K562 (cell line): Measurements from ENCODE around the gene REC8. TPM values are rescaled to one million over a fixed set of nuclear protein-coding genes. Genes with fewer than 3 reads are reported as not detected.

Experiments used
- ATAC-seq: fragments of 200-7000 bp; cut with Tn5 transposase; 3 replicates; pipeline ENCODE4 v1.9.1; 2020; ENCODE audit warnings: moderate library complexity
- BruUV-seq: library from RNA; stranded (reverse); fragments of 400-500 nt; replicated peaks from 2 replicates; lab custom pipeline; 2021; lab: Mats Ljungman, UMichigan
- CTCF ChIA-PET: fragments of 300-600 bp; formaldehyde crosslinking; extraction: SDS; loops from one replicate; lab custom pipeline; 2021; ENCODE audit warnings: low intra/inter-chr PET ratio; lab: Yijun Ruan, JAX
- POLR2A ChIA-PET: fragments of 300-600, 350-650 bp; sonication (Branson Sonifier 250); formaldehyde crosslinking; extraction: SDS; loops from one replicate; lab custom pipeline; 2021; ENCODE audit warnings: antibody characterized with exemption, inconsistent platforms; lab: Yijun Ruan, JAX
- DNase-seq, 4 experiments: peaks; one replicate each; pipeline versions ENCODE4 v3.0.0 to v3.0.0-alpha.2; 2011 to 2018; ENCODE audit warnings: low spot score in 3 of 4, mixed read lengths in 3 of 4; ENCODE audit errors: extremely low read depth in 1 of 4
- FAIRE-seq: peaks from 2 replicates; lab custom pipeline; 2011; peaks lifted over from hg19 to GRCh38; lab: Jason Lieb, UNC
- H2AFZ ChIP-seq: 2 replicates; pipeline ENCODE4 v1.6.0; 2011; ENCODE audit warnings: low read depth, low read length, control low read depth, inconsistent platforms
- H3K27ac ChIP-seq: fragments of 200-600 bp; 3 replicates; pipeline ENCODE4 v1.8.0; 2011; ENCODE audit warnings: low read depth, mild to moderate bottlenecking, control low read depth, inconsistent platforms, low read length, moderate library complexity, mixed read lengths; ENCODE audit errors: extremely low read depth
- H3K27me3 ChIP-seq, 2 experiments: fragments of 300-600 bp in 1 of 2; 2 replicates in 1 of 2; 3 replicates in 1 of 2; pipeline versions ENCODE4 v1.6.0 to v1.8.0; 2011; ENCODE audit warnings: inconsistent platforms in 2 of 2, low read length in 2 of 2, mild to moderate bottlenecking in 1 of 2, mixed read lengths in 1 of 2, moderate library complexity in 1 of 2; ENCODE audit not compliant: control insufficient read depth in 2 of 2, insufficient read depth in 2 of 2
- H3K36me3 ChIP-seq: fragments of 300-600 bp; 3 replicates; pipeline ENCODE4 v1.8.0; 2011; ENCODE audit warnings: mild to moderate bottlenecking, low read length, inconsistent platforms; ENCODE audit not compliant: control insufficient read depth, insufficient read depth
- H3K4me1 ChIP-seq, 2 experiments: fragments of 200-600 bp in 1 of 2; replicated peaks in 1 of 2; 2 replicates in 1 of 2; 3 replicates in 1 of 2; pipeline versions ENCODE4 v1.5.1 to v1.8.0; 2011; ENCODE audit warnings: inconsistent platforms in 2 of 2, low read length in 2 of 2, mild to moderate bottlenecking in 1 of 2, mixed read lengths in 1 of 2, moderate library complexity in 1 of 2; ENCODE audit not compliant: control insufficient read depth in 2 of 2, insufficient read depth in 2 of 2
- H3K4me2 ChIP-seq: 2 replicates; pipeline ENCODE4 v1.6.1; 2011; ENCODE audit warnings: low read length, control low read depth, inconsistent platforms, mixed read lengths; ENCODE audit not compliant: insufficient read depth
- H3K4me3 ChIP-seq: fragments of 200-600 bp; sonication (generic), shearing (Covaris generic); 2 replicates; pipeline ENCODE4 v1.5.1; 2016; ENCODE audit warnings: control low read depth, inconsistent platforms
- H3K79me2 ChIP-seq: fragments of 200-600 bp; 3 replicates; pipeline ENCODE4 v1.8.0; 2011; ENCODE audit warnings: low read length, inconsistent platforms; ENCODE audit not compliant: control insufficient read depth, insufficient read depth
- H3K9ac ChIP-seq, 2 experiments: 2 replicates each; pipeline versions ENCODE4 v1.6.0 to v1.6.1; 2011; ENCODE audit warnings: low read depth in 2 of 2, low read length in 2 of 2, control low read depth in 1 of 2, inconsistent platforms in 1 of 2, mild to moderate bottlenecking in 1 of 2, mixed read lengths in 1 of 2; ENCODE audit not compliant: insufficient read depth in 1 of 2
- H3K9me1 ChIP-seq: one replicate; pipeline ENCODE4 v1.6.0; 2011; ENCODE audit warnings: inconsistent platforms, mild to moderate bottlenecking, low read length, moderate library complexity; ENCODE audit not compliant: control insufficient read depth, insufficient read depth
- H3K9me3 ChIP-seq: replicated peaks from 2 replicates; pipeline ENCODE4 v1.5.1; 2011; ENCODE audit warnings: low read depth, low read length, inconsistent platforms; ENCODE audit not compliant: control insufficient read depth, insufficient read depth
- H4K20me1 ChIP-seq: replicated peaks from 2 replicates; pipeline ENCODE4 v1.6.1; 2011; ENCODE audit warnings: low read length, inconsistent platforms, mixed read lengths; ENCODE audit not compliant: control insufficient read depth, insufficient read depth
- E2F3 ChIP-seq: fragments of 250-450 bp; sonication (Bioruptor Pico); IDR thresholded peaks from 2 replicates; pipeline ENCODE4 v1.4.0; 2020; ENCODE audit warnings: mild to moderate bottlenecking
- KDM5B ChIP-seq: fragments of 200-600 bp; sonication (generic); IDR thresholded peaks from 2 replicates; pipeline ENCODE4 v1.6.1; 2012; ENCODE audit warnings: low read depth, mild to moderate bottlenecking, moderate library complexity, low read length, control low read depth, inconsistent platforms; ENCODE audit not compliant: insufficient replicate concordance
- MEF2D ChIP-seq: conservative IDR thresholded peaks from 2 replicates; pipeline ENCODE4 v1.6.1; 2016; ENCODE audit warnings: low read depth, missing genetic modification characterization, missing compliant biosample characterization
- PKNOX1 ChIP-seq: fragments of 450-650 bp; IDR thresholded peaks from 2 replicates; pipeline ENCODE4 v1.6.1; 2016
- PRDM10 ChIP-seq: fragments of 450-650 bp; IDR thresholded peaks from 2 replicates; pipeline ENCODE4 v1.6.1; 2018; ENCODE audit not compliant: partially characterized antibody
- THRA ChIP-seq: fragments of 450-650 bp; IDR thresholded peaks from 2 replicates; pipeline ENCODE4 v1.6.1; 2017; ENCODE audit warnings: mild to moderate bottlenecking, moderate library complexity
- ZNF280B ChIP-seq: fragments of 250-450 bp; sonication (Bioruptor Pico); IDR thresholded peaks from 2 replicates; pipeline ENCODE4 v1.5.1; 2021; ENCODE audit warnings: mild to moderate bottlenecking
- ZNF316 ChIP-seq: fragments of 450-650 bp; IDR thresholded peaks from 2 replicates; pipeline ENCODE4 v1.6.1; 2016
- ZNF780A ChIP-seq: fragments of 250-450 bp; sonication (Bioruptor Pico); IDR thresholded peaks from 2 replicates; pipeline ENCODE4 v1.5.0; 2021; ENCODE audit warnings: mild to moderate bottlenecking
- WGBS: fragments of 100-300 bp; shearing (Covaris generic); methylation state at CpG from one replicate; pipeline ENCODE4 v1.1.6; 2016; ENCODE audit warnings: low coverage, mixed read lengths; ENCODE audit not compliant: insufficient coverage; ENCODE audit errors: missing lambda C conversion rate; 5-methylcytosine and 5-hydroxymethylcytosine counted together
- in situ Hi-C: fragments of 300-500 bp; cut with MboI; formaldehyde crosslinking; loops from 4 replicates; pipeline ENCODE4 v1.15.0; 2018; ENCODE audit warnings: inconsistent platforms, mixed read lengths
- intact Hi-C: fragments of 100-400 bp; cut with micrococcal nuclease; formaldehyde crosslinking; loops from 2 replicates; pipeline ENCODE4 v1.14.2; 2022
- polyA plus RNA-seq, 8 experiments: library from polyadenylated mRNA; depleted of rRNA in 4 of 8; stranded (reverse) in 5 of 8; unstranded in 3 of 8; fragments of >200 nt; fragmentation: Nextera tagmentation in 2 of 8; fragmentation: Illumina TruSeq in 1 of 8; extraction: Ambion mirVana in 2 of 8; extraction: Trizol in 1 of 8; gene quantifications; 2 replicates each; pipeline versions ENCODE4 v1.2.1 to v1.2.3, GENCODE V29; 2011 to 2014; ENCODE audit warnings: inconsistent platforms in 1 of 8, missing spikeins in 1 of 8
- total RNA-seq, 7 experiments: library from RNA; depleted of rRNA in 6 of 7; stranded (reverse); fragments of >200 nt in 6 of 7; fragmentation: Illumina TruSeq in 2 of 7; extraction: Trizol in 2 of 7; gene quantifications; 2 replicates each; pipeline versions ENCODE4 v1.2.1 to v1.2.3, GENCODE V29; 2011 to 2021; ENCODE audit warnings: low replicate concordance in 1 of 7

The REC8 gene
- total and polyA plus RNA-seq, 9 of the 15 experiments (the other 6 are each of a cell fraction or from before 2014, with no cell fraction given) = 0.11 to 2.5 (median 0.85) TPM

- TF ChIP-seq PKNOX1 = peak; percentile 23; the same call in 1 of the 2 replicates
Measured at GRCh38 chr14:24146978-24147760, 24.7 kb upstream of the REC8 start, which contains the start of gene RNF31 (continued).

- peaks cover 28 to 40% of the 10 kb centered on the region in 2 experiments; a peak in 4 of 5 replicates for H3K4me1 ChIP-seq
- intact Hi-C loops = loop anchor here (2.0 to 10.0 kb wide), 2 partner anchors 33 to 53 kb away; partner anchors contain the start of genes DCAF11, NRL and PCK2
- peaks cover 39% of the 10 kb centered on the region for H3K79me2 ChIP-seq
- H2AFZ ChIP-seq = peak overlapping the region; percentile 58; the same call in 1 of the 2 replicates
- H3K9me3 ChIP-seq = no peaks in the 10 kb centered on the region
- H3K27me3 ChIP-seq = no peaks in the 10 kb centered on the region
- no peaks in the 10 kb centered on the region for H4K20me1 ChIP-seq
- in situ Hi-C loops = no loop called here
- peak overlapping the region; percentile 62 for H3K27ac ChIP-seq
- H3K36me3 ChIP-seq = peaks cover 62% of the 10 kb centered on the region; the same call in 2 of the 3 replicates
- DNase-seq (no peak), ATAC-seq (peak; percentile 5), FAIRE-seq (no peak)
- BruUV-seq = TSS peak; percentile 66
- peak overlapping the region; percentile 76 to 96 for H3K9ac ChIP-seq
- 3% methylated on average over 18 of the region's 29 CpGs for WGBS
- ChIA-PET POLR2A (interaction anchor here (0.5 to 2.2 kb wide), 4 partner anchors 13 to 85 kb away, joined by 3 to 5 read pairs (median 4); partner anchors contain the start of genes GMPR2 and IRF9), CTCF (no interaction called here)
- peak overlapping the region; percentile 98 for H3K4me2 ChIP-seq
- peak overlapping the region; percentile 98 for H3K4me3 ChIP-seq
- H3K9me1 ChIP-seq = peaks cover 5% of the 10 kb centered on the region
- TF ChIP-seq MEF2D (tag) (no peak), ZNF780A (CRISPR knock-in tag) (no peak), ZNF280B (CRISPR knock-in tag) (no peak), KDM5B (no peak), E2F3 (CRISPR knock-in tag) (no peak), PRDM10 (no peak), THRA (no peak), ZNF316 (no peak)
Measured at GRCh38 chr14:24147761-24148428, 24.0 kb upstream of the REC8 start.
